HepG2 (cell line): ENCODE data around the gene CRIP1. TPM values are rescaled to one million over a fixed set of nuclear protein-coding genes. Genes with fewer than 3 reads are reported as not detected.
A peak's percentile ranks its signal among the peaks of the same experiment; 100 is the strongest.

ENCODE experiments used
- ATF2 ChIP-seq: sonication (generic); formaldehyde crosslinking; IDR thresholded peaks from 2 replicates; pipeline ENCODE4 v1.4.0; 2020; ENCODE audit warnings: missing genetic modification reagents
- ATF7-NPFF ChIP-seq: sonication (generic); formaldehyde crosslinking; IDR thresholded peaks from 2 replicates; pipeline ENCODE4 v1.8.1; 2023; ENCODE audit warnings: mild to moderate bottlenecking, low read depth, missing genetic modification reagents, moderate library complexity
- HNF1A ChIP-seq, 2 experiments: sonication (generic) in 1 of 2; formaldehyde crosslinking in 1 of 2; IDR thresholded peaks; 2 replicates each; pipeline versions ENCODE4 v1.4.0 to v1.6.1; 2016 to 2020; ENCODE audit warnings: borderline replicate concordance in 1 of 2, low read depth in 1 of 2, mild to moderate bottlenecking in 1 of 2, missing genetic modification reagents in 1 of 2
- IKZF1 ChIP-seq: fragments of 450-650 bp; IDR thresholded peaks from 2 replicates; pipeline ENCODE4 v1.7.1; 2016
- IRF2 ChIP-seq: IDR thresholded peaks from 2 replicates; pipeline ENCODE4 v1.6.1; 2018; ENCODE audit warnings: missing genetic modification reagents, missing compliant biosample characterization
- RAD21 ChIP-seq: fragments of 450-650 bp; formaldehyde crosslinking; IDR thresholded peaks from 2 replicates; pipeline ENCODE4 v1.5.0; 2020; ENCODE audit warnings: mild to moderate bottlenecking
- SMARCE1 ChIP-seq: fragments of 450-650 bp; IDR thresholded peaks from 2 replicates; pipeline ENCODE4 v1.6.1; 2017; ENCODE audit warnings: borderline replicate concordance
- ZFP36L2 ChIP-seq: sonication (generic); formaldehyde crosslinking; IDR thresholded peaks from 2 replicates; pipeline ENCODE4 v1.4.0; 2020; ENCODE audit warnings: missing genetic modification reagents
- ZNF280B ChIP-seq: sonication (generic); formaldehyde crosslinking; IDR thresholded peaks from 2 replicates; pipeline ENCODE4 v1.5.0; 2020; ENCODE audit warnings: missing genetic modification reagents, mild to moderate bottlenecking, borderline replicate concordance
- ZNF446 ChIP-seq: sonication (generic); formaldehyde crosslinking; IDR thresholded peaks from 2 replicates; pipeline ENCODE4 v1.5.0; 2020; ENCODE audit warnings: mild to moderate bottlenecking, missing genetic modification reagents
- ZNF530 ChIP-seq: sonication (generic); formaldehyde crosslinking; IDR thresholded peaks from 2 replicates; pipeline ENCODE4 v1.5.0; 2020; ENCODE audit warnings: low read depth, mild to moderate bottlenecking, missing genetic modification reagents
- ZNF547 ChIP-seq: sonication (generic); formaldehyde crosslinking; IDR thresholded peaks from 2 replicates; pipeline ENCODE4 v1.5.1; 2020; ENCODE audit warnings: mild to moderate bottlenecking, missing genetic modification reagents
- ZNF619 ChIP-seq: sonication (generic); formaldehyde crosslinking; IDR thresholded peaks from 2 replicates; pipeline ENCODE4 v1.4.0; 2020; ENCODE audit warnings: mild to moderate bottlenecking, missing genetic modification reagents
- polyA plus RNA-seq, 8 experiments: library from polyadenylated mRNA; depleted of rRNA in 3 of 8; stranded (reverse) in 7 of 8; unstranded in 1 of 8; fragments of >200 nt; fragmentation: Illumina TruSeq in 4 of 8; extraction: Trizol in 4 of 8; gene quantifications; 2 replicates each; pipeline versions ENCODE4 v1.2.1 to v1.2.3, GENCODE V29; 2011 to 2016; ENCODE audit warnings: low read depth in 4 of 8, missing spikeins in 1 of 8, mixed read lengths in 1 of 8; ENCODE audit not compliant: insufficient read depth in 1 of 8
- total RNA-seq, 5 experiments: library from RNA; depleted of rRNA; stranded (reverse); fragments of >200 nt; fragmentation: Illumina TruSeq; extraction: Trizol; gene quantifications; 2 replicates each; pipeline ENCODE4 v1.2.3, GENCODE V29; 2016; ENCODE audit warnings: low read depth in 1 of 5
- TF ChIP-seq, protein P1 (sequence below): sonication (generic); formaldehyde crosslinking; IDR thresholded peaks from 2 replicates; pipeline ENCODE4 v1.4.0; 2020; ENCODE audit warnings: mild to moderate bottlenecking, missing genetic modification reagents
- TF ChIP-seq, protein P2 (sequence below): sonication (generic); formaldehyde crosslinking; IDR thresholded peaks from 2 replicates; pipeline ENCODE4 v1.8.0; 2022; ENCODE audit warnings: mild to moderate bottlenecking, missing genetic modification reagents

CRIP1 gene
- total and polyA plus RNA-seq, 2 of the 13 experiments (the other 11 are each of a cell fraction or from before 2014, with no cell fraction given): 53.9 to 59.5 TPM

- no peak for TF ChIP-seq ZNF280B (CRISPR knock-in tag)
- TF ChIP-seq SMARCE1: no peak
- TF ChIP-seq ZNF446 (CRISPR knock-in tag): no peak
- no peak for TF ChIP-seq ZNF619
- no peak for TF ChIP-seq IRF2 (CRISPR knock-in tag)
- TF ChIP-seq HNF1A (IDR thresholded peaks at IDR 0.05; ENCODE audit: low read depth): no peak
- TF ChIP-seq HNF1A (CRISPR knock-in tag; IDR thresholded peaks at IDR 0.05; ENCODE audit: borderline replicate concordance): peak; percentile 3; the same call in 1 of the 2 replicates
- TF ChIP-seq, protein P1, sequence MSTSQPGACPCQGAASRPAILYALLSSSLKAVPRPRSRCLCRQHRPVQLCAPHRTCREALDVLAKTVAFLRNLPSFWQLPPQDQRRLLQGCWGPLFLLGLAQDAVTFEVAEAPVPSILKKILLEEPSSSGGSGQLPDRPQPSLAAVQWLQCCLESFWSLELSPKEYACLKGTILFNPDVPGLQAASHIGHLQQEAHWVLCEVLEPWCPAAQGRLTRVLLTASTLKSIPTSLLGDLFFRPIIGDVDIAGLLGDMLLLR (CRISPR knock-in tag): 0 out of 2 replicates have a peak, but pooled peaks have one; percentile 30
- TF ChIP-seq IKZF1: no peak
- TF ChIP-seq RAD21 (CRISPR knock-in tag): peak; percentile 51
- TF ChIP-seq, protein P2, sequence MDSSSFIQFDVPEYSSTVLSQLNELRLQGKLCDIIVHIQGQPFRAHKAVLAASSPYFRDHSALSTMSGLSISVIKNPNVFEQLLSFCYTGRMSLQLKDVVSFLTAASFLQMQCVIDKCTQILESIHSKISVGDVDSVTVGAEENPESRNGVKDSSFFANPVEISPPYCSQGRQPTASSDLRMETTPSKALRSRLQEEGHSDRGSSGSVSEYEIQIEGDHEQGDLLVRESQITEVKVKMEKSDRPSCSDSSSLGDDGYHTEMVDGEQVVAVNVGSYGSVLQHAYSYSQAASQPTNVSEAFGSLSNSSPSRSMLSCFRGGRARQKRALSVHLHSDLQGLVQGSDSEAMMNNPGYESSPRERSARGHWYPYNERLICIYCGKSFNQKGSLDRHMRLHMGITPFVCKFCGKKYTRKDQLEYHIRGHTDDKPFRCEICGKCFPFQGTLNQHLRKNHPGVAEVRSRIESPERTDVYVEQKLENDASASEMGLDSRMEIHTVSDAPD (CRISPR knock-in tag): no peak
- TF ChIP-seq ZNF547: no peak
- TF ChIP-seq ZFP36L2 (CRISPR knock-in tag): no peak
- no peak for TF ChIP-seq ATF2 (CRISPR knock-in tag)
- TF ChIP-seq ATF7-NPFF (CRISPR knock-in tag): no peak
- TF ChIP-seq ZNF530: no peak
These were observed 3.0 kb downstream of the CRIP1 start (continued) for GRCh38 chr14:105489542-105490266.
